ENCODE results near the gene MYOG. TPM values are rescaled to one million over a fixed set of nuclear protein-coding genes. Genes with fewer than 3 reads are reported as not detected.

MYOG gene
- total RNA-seq, 1 experiment from 2014 or later: not detected

DNA sequence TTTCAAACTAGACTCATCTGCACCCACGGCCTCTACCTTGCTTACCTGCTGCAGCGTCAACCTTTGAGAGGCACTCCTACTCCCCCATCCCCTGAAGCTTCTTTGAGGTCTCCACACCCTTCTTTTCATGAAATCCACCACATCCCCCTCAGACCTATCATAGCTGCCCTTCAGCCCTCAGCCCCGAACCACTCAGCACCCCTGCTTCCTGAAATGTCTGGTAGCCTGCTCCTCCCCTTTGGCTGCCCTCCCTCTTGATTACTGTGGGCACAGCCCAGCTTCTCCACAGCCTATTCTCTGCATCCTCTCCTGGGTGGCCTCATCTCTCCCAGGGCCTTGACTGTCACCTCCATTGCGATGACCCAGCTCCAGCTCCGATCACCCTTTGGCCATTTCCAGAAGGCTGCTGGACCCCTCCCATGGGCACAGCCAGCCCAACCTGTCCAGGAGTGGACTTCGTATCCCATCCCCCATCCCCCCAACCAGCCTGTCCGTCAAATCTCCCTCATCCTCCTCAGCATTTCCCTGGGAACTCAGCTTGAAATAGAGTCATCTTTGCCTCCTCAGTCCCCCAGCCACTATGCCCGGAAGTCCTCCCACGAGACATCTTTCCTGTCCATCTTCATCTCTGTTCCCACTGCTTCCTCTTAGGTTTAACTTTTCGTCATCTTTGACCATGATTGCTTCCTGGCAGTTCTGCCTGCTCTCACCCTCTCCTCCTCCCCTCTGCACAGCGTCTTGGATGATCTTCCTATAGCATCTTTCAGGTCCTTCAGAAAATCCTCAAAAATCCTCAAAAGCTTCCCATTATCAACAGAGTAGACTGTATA, 35.6 kb upstream of the MYOG start:
- Histone ChIP-seq H2BK5ac (ENCODE audit: insufficient read length, low read length) (no peak overlapping the region), H3K27ac (ENCODE audit: insufficient read length, low read depth, low read length) (no peak overlapping the region), H3K56ac (ENCODE audit: insufficient read length, low read depth, low read length) (no peak overlapping the region), H3K4ac (ENCODE audit: low read depth, low read length) (no peak overlapping the region), H3K27me3 (ENCODE audit: insufficient read depth, low read length) (no peaks in the 10 kb centered on the region), H3K4me2 (ENCODE audit: insufficient read depth, insufficient read length, low read length) (no peak overlapping the region), H4K8ac (replicated peaks; ENCODE audit: insufficient read length, low read depth, low read length) (no peak overlapping the region), H2BK15ac (ENCODE audit: low read depth, low read length) (no peak overlapping the region), H2BK12ac (ENCODE audit: insufficient read length, low read depth, low read length) (no peak overlapping the region), H3K4me1 (ENCODE audit: insufficient read depth, low read length) (no peaks in the 10 kb centered on the region), H3K9me3 (ENCODE audit: control insufficient read depth, low read depth, low read length) (no peaks in the 10 kb centered on the region), H3K23ac (ENCODE audit: insufficient read length, low read depth, low read length) (no peak overlapping the region), H4K91ac (ENCODE audit: insufficient read length, low read depth, low read length) (no peak overlapping the region), H2BK120ac (ENCODE audit: low read depth, low read length, poor library complexity, severe bottlenecking) (no peak overlapping the region), H2BK20ac (ENCODE audit: low read depth, low read length, poor library complexity, severe bottlenecking) (no peak overlapping the region), H3K9ac (ENCODE audit: extremely low read depth, insufficient read length, low read length) (no peak overlapping the region), H3K79me1 (ENCODE audit: insufficient read depth, low read depth, low read length, poor library complexity, severe bottlenecking) (no peaks in the 10 kb centered on the region), H3K23me2 (ENCODE audit: insufficient read length, low read depth, low read length, poor library complexity, severe bottlenecking) (no peaks in the 10 kb centered on the region), H3K79me2 (ENCODE audit: insufficient read depth, low read length) (no peaks in the 10 kb centered on the region), H2AK5ac (ENCODE audit: insufficient read length, low read length) (no peak overlapping the region), H3K18ac (ENCODE audit: insufficient read length, low read depth, low read length) (no peak overlapping the region), H4K20me1 (ENCODE audit: control insufficient read depth, insufficient read depth, insufficient read length) (no peaks in the 10 kb centered on the region), H4K5ac (ENCODE audit: insufficient read length, low read depth, low read length) (no peak overlapping the region), H2AFZ (ENCODE audit: low read length) (no peak overlapping the region), H3T11ph (ENCODE audit: low read length) (no peak overlapping the region), H3K14ac (ENCODE audit: insufficient read depth, low read length) (no peak overlapping the region)
- no peaks in the 10 kb centered on the region; a peak in 1 of 5 replicates for H3K9me3 Mint-ChIP-seq
- WGBS (ENCODE audit: extremely low coverage, insufficient read length, low lambda C conversion rate): no CpG with 5 or more reads among the region's 11 CpGs
- H3K4me3 Mint-ChIP-seq: no peak overlapping the region
- H3K27me3 Mint-ChIP-seq (ENCODE audit: low read depth): peaks cover 58% of the 10 kb centered on the region
- H3K4me1 Mint-ChIP-seq: peaks cover 11 to 30% of the 10 kb centered on the region in 2 experiments
- TF ChIP-seq, protein P1, sequence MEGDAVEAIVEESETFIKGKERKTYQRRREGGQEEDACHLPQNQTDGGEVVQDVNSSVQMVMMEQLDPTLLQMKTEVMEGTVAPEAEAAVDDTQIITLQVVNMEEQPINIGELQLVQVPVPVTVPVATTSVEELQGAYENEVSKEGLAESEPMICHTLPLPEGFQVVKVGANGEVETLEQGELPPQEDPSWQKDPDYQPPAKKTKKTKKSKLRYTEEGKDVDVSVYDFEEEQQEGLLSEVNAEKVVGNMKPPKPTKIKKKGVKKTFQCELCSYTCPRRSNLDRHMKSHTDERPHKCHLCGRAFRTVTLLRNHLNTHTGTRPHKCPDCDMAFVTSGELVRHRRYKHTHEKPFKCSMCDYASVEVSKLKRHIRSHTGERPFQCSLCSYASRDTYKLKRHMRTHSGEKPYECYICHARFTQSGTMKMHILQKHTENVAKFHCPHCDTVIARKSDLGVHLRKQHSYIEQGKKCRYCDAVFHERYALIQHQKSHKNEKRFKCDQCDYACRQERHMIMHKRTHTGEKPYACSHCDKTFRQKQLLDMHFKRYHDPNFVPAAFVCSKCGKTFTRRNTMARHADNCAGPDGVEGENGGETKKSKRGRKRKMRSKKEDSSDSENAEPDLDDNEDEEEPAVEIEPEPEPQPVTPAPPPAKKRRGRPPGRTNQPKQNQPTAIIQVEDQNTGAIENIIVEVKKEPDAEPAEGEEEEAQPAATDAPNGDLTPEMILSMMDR (conservative IDR thresholded peaks at IDR 0.05): no peak
- no peak overlapping the region; a peak in 1 of 7 replicates for H3K27ac Mint-ChIP-seq
- no peaks in the 10 kb centered on the region for H3K36me3 Mint-ChIP-seq (ENCODE audit: insufficient read depth in 1 of 3, low read depth in 3 of 3)
- DNase-seq: peak; percentile 12
